GM03348 (cell line): Measurements from ENCODE around the gene GJD3.

Experiments
- DNase-seq: peaks from one replicate; pipeline ENCODE4 v3.0.0; 2012; ENCODE audit warnings: low spot score

Gene GJD3

GRCh38 chr17:40351359-40352236 lies 12.9 kb downstream of the GJD3 start:
- no peak for DNase-seq

GRCh38 chr17:40350689-40351358 lies 13.7 kb downstream of the GJD3 start:
- no peak for DNase-seq

- no peak for DNase-seq
Measured at GRCh38 chr17:40349895-40350688, 14.4 kb downstream of the GJD3 start.

- DNase-seq: no peak
Measured at GRCh38 chr17:40349477-40349894, 15.1 kb downstream of the GJD3 start.

- no peak for DNase-seq
Measured at GRCh38 chr17:40348562-40349476, 15.7 kb downstream of the GJD3 start.

GRCh38 chr17:40348136-40348504 lies 16.4 kb downstream of the GJD3 start:
- DNase-seq: no peak

GRCh38 chr17:40347319-40348135 lies 17.0 kb downstream of the GJD3 start:
- DNase-seq: no peak

GRCh38 chr17:40346765-40347158 lies 17.8 kb downstream of the GJD3 start:
- no peak for DNase-seq

GRCh38 chr17:40345994-40346764 lies 18.4 kb downstream of the GJD3 start:
- no peak for DNase-seq

GRCh38 chr17:40345161-40345993 lies 19.2 kb downstream of the GJD3 start:
- DNase-seq: peak; percentile 86

- DNase-seq: no peak
Measured at GRCh38 chr17:40344421-40345160, 19.9 kb downstream of the GJD3 start.

GRCh38 chr17:40343219-40344119 lies 21.1 kb downstream of the GJD3 start:
- no peak for DNase-seq

- DNase-seq: no peak
Measured at GRCh38 chr17:40342504-40343218, 21.9 kb downstream of the GJD3 start.

GRCh38 chr17:40341808-40342503 lies 22.6 kb downstream of the GJD3 start:
- DNase-seq: peak; percentile 93

GRCh38 chr17:40340880-40341807 lies 23.4 kb downstream of the GJD3 start:
- DNase-seq: peak; percentile 90
